Panc1 (cell line): Measurements from ENCODE around the gene TM4SF5.

Experiments
- CTCF ChIP-seq: fragments of 450-650 bp; IDR thresholded peaks from 2 replicates; pipeline ENCODE4 v1.5.1; 2017; ENCODE audit warnings: mild to moderate bottlenecking
- POLR2AphosphoS5 ChIP-seq: IDR thresholded peaks from 2 replicates; pipeline ENCODE4 v1.6.1; 2012; ENCODE audit warnings: mild to moderate bottlenecking, low read depth, low read length, moderate library complexity
- TCF7L2 ChIP-seq: IDR thresholded peaks from 2 replicates; pipeline ENCODE4 v1.6.1; 2011; ENCODE audit warnings: mild to moderate bottlenecking, low read depth, low read length, inconsistent platforms
- TF ChIP-seq, protein P1 (sequence below), 2 experiments: IDR thresholded peaks; 2 replicates each; pipeline ENCODE4 v1.6.1; 2011 to 2012; ENCODE audit warnings: low read depth in 2 of 2, control low read depth in 1 of 2, low read length in 1 of 2, mild to moderate bottlenecking in 1 of 2, moderate library complexity in 1 of 2; ENCODE audit not compliant: insufficient read depth in 1 of 2

- TF ChIP-seq CTCF (no peak), TCF7L2 (no peak), POLR2AphosphoS5 (no peak)
- TF ChIP-seq, protein P1, sequence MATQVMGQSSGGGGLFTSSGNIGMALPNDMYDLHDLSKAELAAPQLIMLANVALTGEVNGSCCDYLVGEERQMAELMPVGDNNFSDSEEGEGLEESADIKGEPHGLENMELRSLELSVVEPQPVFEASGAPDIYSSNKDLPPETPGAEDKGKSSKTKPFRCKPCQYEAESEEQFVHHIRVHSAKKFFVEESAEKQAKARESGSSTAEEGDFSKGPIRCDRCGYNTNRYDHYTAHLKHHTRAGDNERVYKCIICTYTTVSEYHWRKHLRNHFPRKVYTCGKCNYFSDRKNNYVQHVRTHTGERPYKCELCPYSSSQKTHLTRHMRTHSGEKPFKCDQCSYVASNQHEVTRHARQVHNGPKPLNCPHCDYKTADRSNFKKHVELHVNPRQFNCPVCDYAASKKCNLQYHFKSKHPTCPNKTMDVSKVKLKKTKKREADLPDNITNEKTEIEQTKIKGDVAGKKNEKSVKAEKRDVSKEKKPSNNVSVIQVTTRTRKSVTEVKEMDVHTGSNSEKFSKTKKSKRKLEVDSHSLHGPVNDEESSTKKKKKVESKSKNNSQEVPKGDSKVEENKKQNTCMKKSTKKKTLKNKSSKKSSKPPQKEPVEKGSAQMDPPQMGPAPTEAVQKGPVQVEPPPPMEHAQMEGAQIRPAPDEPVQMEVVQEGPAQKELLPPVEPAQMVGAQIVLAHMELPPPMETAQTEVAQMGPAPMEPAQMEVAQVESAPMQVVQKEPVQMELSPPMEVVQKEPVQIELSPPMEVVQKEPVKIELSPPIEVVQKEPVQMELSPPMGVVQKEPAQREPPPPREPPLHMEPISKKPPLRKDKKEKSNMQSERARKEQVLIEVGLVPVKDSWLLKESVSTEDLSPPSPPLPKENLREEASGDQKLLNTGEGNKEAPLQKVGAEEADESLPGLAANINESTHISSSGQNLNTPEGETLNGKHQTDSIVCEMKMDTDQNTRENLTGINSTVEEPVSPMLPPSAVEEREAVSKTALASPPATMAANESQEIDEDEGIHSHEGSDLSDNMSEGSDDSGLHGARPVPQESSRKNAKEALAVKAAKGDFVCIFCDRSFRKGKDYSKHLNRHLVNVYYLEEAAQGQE (IDR thresholded peaks at IDR 0.05; ENCODE audit: insufficient read depth in 1 of 2, low read depth in 2 of 2, low read length in 1 of 2) = no peak
Measured at GRCh38 chr17:4788159-4788806, 16.6 kb downstream of the TM4SF5 start.
